DND-41 (cell line): ENCODE results near the gene DNPH1.

Experiments used
- ATAC-seq: fragments of 200-7000 bp; cut with Tn5 transposase; 3 replicates; pipeline ENCODE4 v1.9.1; 2021; ENCODE audit warnings: low read depth; ENCODE audit not compliant: insufficient read depth
- DNase-seq: peaks from one replicate; pipeline ENCODE4 v3.0.0-alpha.2; 2020
- H2AFZ ChIP-seq: 2 replicates; pipeline ENCODE4 v1.6.0; 2012; ENCODE audit warnings: low read depth, low read length
- H3K27ac ChIP-seq: 2 replicates; pipeline ENCODE4 v1.5.1; 2012; ENCODE audit warnings: low read length, inconsistent platforms
- H3K27me3 ChIP-seq: fragments of 200-600 bp; sonication (generic); 2 replicates; pipeline ENCODE4 v1.6.0; 2012; ENCODE audit warnings: low read length, mild to moderate bottlenecking, inconsistent platforms; ENCODE audit not compliant: insufficient read depth, poor library complexity
- H3K36me3 ChIP-seq: 2 replicates; pipeline ENCODE4 v1.5.1; 2012; ENCODE audit warnings: low read length, inconsistent platforms; ENCODE audit not compliant: insufficient read depth
- H3K4me1 ChIP-seq: 2 replicates; pipeline ENCODE4 v1.5.1; 2012; ENCODE audit warnings: mild to moderate bottlenecking, low read length; ENCODE audit not compliant: insufficient read depth
- H3K4me2 ChIP-seq: 2 replicates; pipeline ENCODE4 v1.6.0; 2012; ENCODE audit warnings: mild to moderate bottlenecking, moderate library complexity, low read length, inconsistent platforms; ENCODE audit not compliant: insufficient read depth
- H3K4me3 ChIP-seq, 2 experiments: fragments of 200-600 bp in 1 of 2; shearing (Covaris generic) in 1 of 2; 2 replicates each; pipeline ENCODE4 v1.5.1; 2012 to 2016; ENCODE audit warnings: inconsistent platforms in 2 of 2, low read length in 2 of 2, mild to moderate bottlenecking in 2 of 2, low read depth in 1 of 2, moderate library complexity in 1 of 2
- H3K79me2 ChIP-seq: 2 replicates; pipeline ENCODE4 v1.6.0; 2012; ENCODE audit warnings: low read length, inconsistent platforms; ENCODE audit not compliant: insufficient read depth
- H3K9ac ChIP-seq: 2 replicates; pipeline ENCODE4 v1.6.0; 2012; ENCODE audit warnings: low read depth, mild to moderate bottlenecking, inconsistent platforms, low read length, moderate library complexity
- H3K9me3 ChIP-seq: 2 replicates; pipeline ENCODE4 v1.5.1; 2012; ENCODE audit warnings: low read length, moderate library complexity, mild to moderate bottlenecking, inconsistent platforms; ENCODE audit not compliant: insufficient read depth, severe bottlenecking
- H4K20me1 ChIP-seq: 2 replicates; pipeline ENCODE4 v1.6.0; 2012; ENCODE audit warnings: low read length; ENCODE audit not compliant: insufficient read depth
- EZH2 ChIP-seq: IDR thresholded peaks from 3 replicates; pipeline ENCODE4 v1.6.1; 2012; ENCODE audit warnings: borderline replicate concordance, low read depth, mild to moderate bottlenecking, moderate library complexity, low read length, inconsistent platforms; ENCODE audit not compliant: severe bottlenecking
- TF ChIP-seq, protein P1 (sequence below): IDR thresholded peaks from 2 replicates; pipeline ENCODE4 v1.5.1; 2012; ENCODE audit warnings: borderline replicate concordance, low read length, moderate library complexity, mild to moderate bottlenecking; ENCODE audit not compliant: poor library complexity, severe bottlenecking; ENCODE audit errors: extremely low read depth

DNPH1 gene

DNA sequence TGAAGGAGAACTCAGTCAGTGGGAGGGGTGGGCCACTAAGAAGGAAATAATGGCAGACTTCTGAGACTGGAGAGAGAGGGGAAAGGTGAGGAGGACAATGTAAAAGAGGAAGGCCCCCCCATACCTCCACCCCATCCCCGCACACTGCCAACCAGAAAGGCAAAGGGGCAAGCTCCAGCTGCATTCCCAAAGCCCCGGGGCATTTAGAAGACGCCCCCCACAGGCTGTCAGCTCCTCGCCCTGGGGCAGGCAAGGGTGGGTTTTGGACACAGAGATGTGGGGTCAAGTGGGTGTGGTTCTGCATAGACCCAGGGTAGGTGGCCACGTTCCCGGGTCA lies 48.0 kb upstream of the DNPH1 start:
- DNase-seq (no peak), ATAC-seq (no peak)

GRCh38 chr6:43276577-43277305 lies 47.5 kb upstream of the DNPH1 start:
- Histone ChIP-seq H3K27ac (no peak overlapping the region), H2AFZ (no peak overlapping the region), H3K36me3 (no peaks in the 10 kb centered on the region), H4K20me1 (no peaks in the 10 kb centered on the region), H3K27me3 (peaks cover 11% of the 10 kb centered on the region), H3K4me2 (no peak overlapping the region), H3K4me1 (no peaks in the 10 kb centered on the region), H3K4me3 (no peak overlapping the region), H3K9ac (no peak overlapping the region), H3K9me3 (no peaks in the 10 kb centered on the region), H3K79me2 (no peaks in the 10 kb centered on the region)
- ATAC-seq: no peak
- no peak for DNase-seq
- no peak for TF ChIP-seq EZH2
- TF ChIP-seq, protein P1, sequence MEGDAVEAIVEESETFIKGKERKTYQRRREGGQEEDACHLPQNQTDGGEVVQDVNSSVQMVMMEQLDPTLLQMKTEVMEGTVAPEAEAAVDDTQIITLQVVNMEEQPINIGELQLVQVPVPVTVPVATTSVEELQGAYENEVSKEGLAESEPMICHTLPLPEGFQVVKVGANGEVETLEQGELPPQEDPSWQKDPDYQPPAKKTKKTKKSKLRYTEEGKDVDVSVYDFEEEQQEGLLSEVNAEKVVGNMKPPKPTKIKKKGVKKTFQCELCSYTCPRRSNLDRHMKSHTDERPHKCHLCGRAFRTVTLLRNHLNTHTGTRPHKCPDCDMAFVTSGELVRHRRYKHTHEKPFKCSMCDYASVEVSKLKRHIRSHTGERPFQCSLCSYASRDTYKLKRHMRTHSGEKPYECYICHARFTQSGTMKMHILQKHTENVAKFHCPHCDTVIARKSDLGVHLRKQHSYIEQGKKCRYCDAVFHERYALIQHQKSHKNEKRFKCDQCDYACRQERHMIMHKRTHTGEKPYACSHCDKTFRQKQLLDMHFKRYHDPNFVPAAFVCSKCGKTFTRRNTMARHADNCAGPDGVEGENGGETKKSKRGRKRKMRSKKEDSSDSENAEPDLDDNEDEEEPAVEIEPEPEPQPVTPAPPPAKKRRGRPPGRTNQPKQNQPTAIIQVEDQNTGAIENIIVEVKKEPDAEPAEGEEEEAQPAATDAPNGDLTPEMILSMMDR: no peak

More for the DNA sequence above, 48.0 kb upstream of the DNPH1 start:
- Histone ChIP-seq H3K27me3 (peaks cover 11% of the 10 kb centered on the region), H3K36me3 (no peaks in the 10 kb centered on the region), H3K27ac (no peak overlapping the region), H3K79me2 (no peaks in the 10 kb centered on the region), H3K9me3 (no peaks in the 10 kb centered on the region), H2AFZ (no peak overlapping the region), H3K4me1 (no peaks in the 10 kb centered on the region), H4K20me1 (no peaks in the 10 kb centered on the region), H3K9ac (no peak overlapping the region), H3K4me2 (no peak overlapping the region), H3K4me3 (no peak overlapping the region)
- TF ChIP-seq, protein P1: no peak
- TF ChIP-seq EZH2: no peak

DNA sequence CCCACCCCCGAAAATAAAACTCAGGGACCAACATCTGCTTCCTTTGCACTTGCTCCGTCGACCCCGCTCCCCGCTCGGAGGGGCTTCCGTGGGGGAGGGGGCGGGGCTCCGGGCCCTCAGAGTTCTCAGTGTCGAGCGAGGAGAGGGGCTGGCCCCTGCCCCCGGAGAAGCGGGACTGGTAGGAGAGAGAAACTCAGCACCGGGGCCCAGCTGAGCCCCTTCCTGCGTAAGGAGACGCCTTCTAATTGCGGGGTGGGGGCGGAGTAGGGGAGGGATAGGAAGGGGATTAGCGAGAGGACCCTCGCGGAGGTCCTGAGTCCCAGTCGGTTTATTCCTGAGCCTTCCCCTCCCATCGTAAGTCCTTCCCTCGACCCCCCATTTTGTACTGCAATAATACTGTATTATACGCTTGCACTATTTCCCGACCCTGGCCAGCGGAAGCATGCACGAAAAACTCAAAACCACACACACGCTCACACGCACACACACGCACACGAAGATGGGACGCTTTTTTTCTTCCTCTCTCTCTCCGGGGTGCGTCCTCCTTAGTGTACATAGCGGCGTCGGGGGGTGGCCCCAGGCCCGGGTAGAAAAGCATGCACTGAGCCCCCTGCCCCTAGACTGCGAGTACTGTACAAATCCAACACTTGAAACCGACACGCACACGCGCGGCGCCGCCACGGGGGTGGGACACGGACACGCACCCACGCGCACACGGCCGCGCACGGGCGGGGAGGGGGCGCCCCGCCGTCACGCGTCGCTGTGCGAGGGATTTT lies 46.7 kb upstream of the DNPH1 start:
- Histone ChIP-seq H4K20me1 (no peaks in the 10 kb centered on the region), H3K4me3 (no peak overlapping the region), H2AFZ (no peak overlapping the region), H3K27ac (no peak overlapping the region), H3K9me3 (no peaks in the 10 kb centered on the region), H3K27me3 (peaks cover 8% of the 10 kb centered on the region), H3K4me1 (no peaks in the 10 kb centered on the region), H3K4me2 (no peak overlapping the region), H3K36me3 (no peaks in the 10 kb centered on the region), H3K9ac (no peak overlapping the region), H3K79me2 (no peaks in the 10 kb centered on the region)
- no peak for ATAC-seq
- TF ChIP-seq, protein P1: no peak
- TF ChIP-seq EZH2: no peak
- no peak for DNase-seq
